Activated CD4-positive, alpha-beta T cell treated with anti-CD3 and anti-CD28 coated beads, Interleukin-2, Interleukin-6, amounts not matched to agents 100 ng/mL and 50 ng/mL, durations not matched to agents 16 hours and 8 hours (primary cell): Measurements from ENCODE around the gene ADGRA1.
"Not testable (repeated sequence)": the region's sequence is repeated elsewhere in the genome, so short reads cannot be mapped to it uniquely, and the experiment has no call there.

ENCODE experiments used
- DNase-seq: peaks from one replicate; pipeline ENCODE4 v3.0.0-alpha.2; 2020

ADGRA1 gene

DNA sequence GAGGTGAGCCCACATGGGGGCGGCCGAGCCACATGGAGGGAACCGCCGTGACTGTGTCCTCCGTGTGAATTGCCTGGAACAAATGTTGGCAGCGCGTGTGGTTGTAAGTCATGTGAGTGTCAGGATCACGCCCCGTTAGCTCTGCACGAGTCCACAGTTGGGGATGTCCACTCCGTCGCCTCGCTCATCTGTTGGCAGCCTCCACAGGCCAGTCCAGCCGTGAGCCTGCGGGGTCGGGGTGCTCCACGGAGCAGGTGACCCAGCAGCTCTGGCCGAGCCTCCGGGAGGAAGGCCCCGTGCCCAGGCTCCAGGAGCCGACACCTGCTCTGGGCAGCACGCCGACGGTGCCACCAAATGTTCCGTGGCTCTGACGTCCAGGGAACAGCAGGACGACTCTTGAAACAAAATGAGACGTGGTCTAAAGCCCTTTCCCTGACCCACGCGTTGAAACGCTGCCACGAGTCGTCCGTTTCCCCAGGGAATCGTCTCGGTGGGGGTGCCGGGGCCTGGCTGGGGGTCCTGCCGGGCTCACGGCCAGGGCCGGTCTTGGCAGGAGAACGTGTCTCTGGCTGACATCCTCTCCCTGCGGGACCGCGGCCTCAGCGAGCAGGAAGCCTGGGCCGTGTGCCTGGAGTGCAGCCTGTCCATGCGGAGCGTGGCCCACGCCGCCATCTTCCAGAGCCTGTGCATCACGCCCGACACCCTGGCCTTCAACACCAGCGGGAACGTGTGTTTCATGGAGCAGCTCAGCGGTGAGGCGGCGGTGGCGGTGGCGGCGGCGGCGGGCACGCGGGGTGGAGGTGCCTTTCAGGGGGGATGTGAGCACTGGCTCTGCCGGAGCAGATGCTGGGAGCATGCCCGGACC, 79.3 kb downstream of the ADGRA1 start:
- DNase-seq, result no peak

DNA sequence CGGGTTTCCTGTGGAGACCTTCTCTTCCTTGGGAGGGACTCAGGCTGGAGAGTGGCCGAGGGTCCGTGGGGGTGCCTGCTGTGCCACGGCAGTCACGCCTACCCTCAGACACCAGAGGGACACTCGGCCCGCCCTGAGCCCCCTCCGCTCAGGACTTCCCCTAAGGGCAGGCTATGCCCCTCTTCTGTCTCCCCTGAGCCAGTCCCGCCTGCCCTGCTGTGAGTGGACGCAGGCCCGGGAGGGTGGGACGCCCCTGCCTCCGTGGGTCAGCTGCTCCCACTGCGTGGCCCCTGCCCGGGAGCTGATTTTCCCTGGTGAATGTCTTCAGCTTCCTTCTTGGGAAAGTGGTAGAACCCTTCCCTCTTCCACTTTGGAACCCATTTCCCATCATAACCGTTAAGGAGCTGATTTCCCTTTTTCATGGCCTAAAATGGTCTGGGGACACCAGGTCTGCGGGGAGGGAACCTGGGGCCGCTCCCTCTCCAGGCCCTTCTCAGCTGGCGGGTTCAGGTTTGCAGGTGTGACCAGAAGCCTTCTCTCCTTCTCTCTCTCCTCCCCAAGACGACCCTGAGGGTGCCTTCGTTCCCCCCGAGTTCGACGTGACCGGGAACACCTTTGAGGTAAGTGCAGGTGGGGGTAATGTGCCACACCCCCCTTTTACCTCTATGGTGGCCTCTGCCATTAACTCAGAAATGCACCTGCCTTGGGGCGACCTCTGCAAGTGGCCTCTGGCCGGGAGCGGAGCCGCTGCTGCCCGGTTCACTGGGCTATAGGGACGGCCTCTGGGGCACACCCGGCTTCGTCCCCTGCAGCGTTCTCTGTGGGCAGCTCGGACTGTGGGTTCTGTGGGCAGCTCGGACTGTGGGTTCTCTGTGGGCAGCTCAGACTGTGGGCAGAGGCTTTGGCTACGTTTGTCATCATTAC, 80.2 kb downstream of the ADGRA1 start:
- DNase-seq, result no peak

DNA sequence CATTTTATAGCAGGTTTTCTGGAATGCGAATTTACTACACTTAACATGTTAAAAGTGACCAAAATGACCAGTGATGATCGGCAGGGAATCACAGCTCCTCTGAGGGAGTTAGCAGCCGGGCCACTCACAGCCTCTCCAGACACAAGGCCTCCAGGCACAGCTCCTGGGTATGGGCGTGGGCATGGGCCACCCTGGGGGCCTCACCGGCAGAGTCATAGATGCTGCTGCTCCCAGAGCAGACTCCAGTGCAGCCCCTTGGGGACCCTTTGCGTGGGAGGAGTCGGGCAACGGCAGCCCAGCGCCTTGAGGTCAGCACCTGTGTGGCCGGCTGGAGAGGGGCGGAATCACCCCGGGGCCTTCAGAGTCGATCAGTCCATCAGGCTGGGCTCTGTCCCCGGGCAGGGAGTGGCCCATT, 80.9 kb downstream of the ADGRA1 start:
- DNase-seq, result no peak

DNA sequence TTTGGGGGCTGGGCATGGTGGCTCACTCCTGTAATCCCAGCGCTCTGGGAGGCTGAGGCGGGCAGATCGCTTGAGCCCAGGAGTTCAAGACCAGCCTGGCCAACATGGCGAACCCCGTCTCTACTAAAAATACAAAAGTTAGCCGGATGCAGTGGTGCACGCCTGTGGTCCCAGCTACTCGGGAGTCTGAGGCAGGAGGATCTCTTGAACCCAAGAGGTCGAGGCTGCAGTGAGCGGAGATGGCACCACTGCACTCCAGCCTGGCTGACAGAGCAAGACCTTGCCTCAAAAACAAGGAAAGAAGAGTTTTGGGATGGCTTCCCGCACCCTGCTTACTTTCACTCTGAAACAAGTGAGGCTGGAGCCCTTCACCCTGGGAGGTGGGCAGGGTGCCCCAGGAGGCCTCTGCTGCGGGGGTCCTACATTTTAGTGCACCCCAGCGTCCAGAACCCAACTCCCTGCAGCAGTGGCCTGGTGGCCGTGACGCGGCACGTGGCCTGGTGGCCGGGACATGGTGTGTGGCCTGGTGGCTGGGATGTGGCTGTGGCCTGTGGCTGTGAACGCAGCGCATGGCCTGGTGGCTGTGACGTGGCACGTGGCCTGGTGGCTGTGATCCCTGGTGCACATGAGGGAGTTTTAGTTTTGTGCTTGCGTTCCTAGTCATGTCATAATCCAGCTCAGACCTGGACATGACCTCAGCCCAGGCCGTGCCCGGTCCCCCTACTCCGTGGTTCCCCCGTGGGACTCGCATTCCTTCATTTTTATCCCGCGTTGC, 81.6 kb downstream of the ADGRA1 start:
- no peak for DNase-seq

DNA sequence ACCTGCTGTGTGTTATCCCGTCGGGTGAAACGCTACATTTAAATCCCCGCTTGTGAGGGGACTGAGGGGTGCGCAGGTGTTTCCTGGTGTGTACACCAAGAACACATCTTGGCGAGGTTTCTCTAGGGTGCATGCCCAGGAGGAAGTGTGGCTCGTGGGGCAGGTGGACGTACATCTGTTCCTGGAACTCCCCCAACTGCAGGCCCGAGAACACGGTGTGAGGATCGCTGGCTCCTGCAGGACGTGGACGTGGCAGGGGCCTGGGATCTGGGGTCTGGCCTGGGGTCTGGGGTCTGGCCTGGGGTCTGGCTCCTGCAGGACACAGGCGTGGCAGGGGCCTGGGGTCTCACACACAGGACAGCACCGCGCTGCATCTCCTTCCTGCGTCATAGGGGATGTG, 82.4 kb downstream of the ADGRA1 start:
- no peak for DNase-seq

DNA sequence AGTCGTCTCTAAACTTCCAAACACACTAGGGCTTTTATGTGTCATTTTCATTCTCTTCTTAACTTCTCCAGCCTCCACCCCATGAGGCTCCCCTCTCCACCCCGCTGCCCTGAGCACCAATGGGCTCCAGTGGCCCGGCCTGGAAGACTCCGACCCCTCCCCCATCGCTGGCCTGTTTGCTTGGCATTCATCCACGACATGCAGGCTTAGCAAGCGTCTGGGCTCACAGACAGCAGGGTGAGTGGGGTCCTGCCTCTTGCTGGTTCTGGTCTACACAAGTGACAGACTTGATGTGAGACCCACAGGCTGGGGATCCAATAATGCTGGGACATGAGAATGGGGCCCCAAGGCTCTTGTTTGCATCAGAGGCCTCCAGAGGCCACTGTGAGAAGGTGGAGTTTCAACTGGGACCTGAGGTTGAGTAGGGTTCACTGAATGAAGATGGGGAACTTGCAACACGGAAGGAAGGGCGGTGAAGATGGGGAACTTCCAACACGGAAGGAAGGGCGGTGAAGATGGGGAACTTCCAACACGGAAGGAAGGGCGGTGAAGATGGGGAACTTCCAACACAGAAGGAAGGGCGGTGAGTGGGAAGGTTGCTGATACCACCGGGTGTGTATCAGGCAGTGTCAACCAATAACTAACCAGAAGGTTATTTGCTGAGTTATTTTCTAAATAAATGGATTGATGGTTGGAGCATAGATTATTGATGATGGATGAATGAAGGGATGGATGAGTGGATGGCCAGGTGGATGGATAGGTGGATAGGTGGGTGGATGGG, 86.3 kb downstream of the ADGRA1 start:
- DNase-seq, result no peak

DNA sequence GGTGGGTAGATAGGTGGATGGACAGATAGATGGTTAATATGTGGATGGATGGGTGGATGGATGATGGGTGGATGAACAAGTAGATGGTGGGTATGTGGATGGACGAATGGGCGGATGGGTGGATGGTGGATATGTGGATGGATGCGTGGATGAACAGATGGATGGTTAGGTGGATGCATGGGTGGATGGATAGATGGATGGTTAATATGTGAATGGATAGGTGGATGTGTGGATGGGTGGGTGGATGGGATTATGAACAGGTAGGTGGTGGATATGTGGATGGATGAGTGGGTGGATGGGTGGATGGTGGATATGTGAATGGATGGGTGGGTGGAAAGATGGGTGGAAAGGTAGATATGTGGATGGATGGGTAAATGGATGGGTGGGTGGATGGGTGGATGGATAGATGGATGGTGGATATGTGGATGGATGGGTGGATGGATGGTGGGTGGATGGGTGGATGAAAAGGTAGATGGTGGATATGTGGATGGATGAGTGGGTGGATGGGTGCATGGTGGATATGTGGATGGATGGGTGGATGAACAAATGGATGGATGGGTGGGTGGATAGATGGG, 87.1 kb downstream of the ADGRA1 start:
- DNase-seq, result no peak

DNA sequence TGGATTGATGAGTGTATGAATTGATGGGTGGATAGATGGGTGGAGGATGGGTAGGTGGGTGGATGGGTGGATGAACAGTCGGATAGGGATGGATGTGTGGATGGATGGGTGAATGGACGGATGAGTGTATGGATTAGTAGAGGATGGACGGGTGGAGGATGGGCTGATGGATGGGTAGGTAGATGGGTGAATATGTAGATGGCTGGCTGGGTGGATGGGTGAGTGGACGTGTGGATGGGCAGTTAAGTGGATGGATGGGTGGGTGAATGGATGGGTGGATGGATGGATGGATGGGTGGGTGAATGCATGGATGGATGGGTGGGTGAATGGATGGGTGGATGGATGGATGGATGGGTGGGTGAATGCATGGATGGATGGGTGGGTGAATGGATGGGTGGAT, 87.9 kb downstream of the ADGRA1 start:
- DNase-seq, result not testable (repeated sequence)

DNA sequence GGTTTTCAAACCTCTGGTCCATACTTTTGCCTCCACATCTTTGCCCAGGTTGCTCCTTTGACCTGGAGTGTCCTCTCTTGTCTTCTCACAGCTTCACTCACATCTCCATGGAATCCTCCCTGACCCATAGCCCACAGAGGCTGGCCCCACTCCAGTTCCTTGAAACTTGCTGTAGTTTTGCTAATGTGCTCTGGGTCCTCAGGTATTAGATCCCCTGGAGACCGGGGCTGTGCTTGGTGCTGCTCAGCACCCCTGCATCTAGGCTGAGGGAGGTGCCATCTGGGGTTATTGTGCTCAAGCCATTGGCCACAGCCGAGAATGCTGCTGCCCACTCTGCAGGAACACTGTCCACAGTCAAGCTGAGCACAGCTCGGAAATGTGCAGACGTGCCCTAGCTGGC, 88.8 kb downstream of the ADGRA1 start:
- DNase-seq, result no peak

DNA sequence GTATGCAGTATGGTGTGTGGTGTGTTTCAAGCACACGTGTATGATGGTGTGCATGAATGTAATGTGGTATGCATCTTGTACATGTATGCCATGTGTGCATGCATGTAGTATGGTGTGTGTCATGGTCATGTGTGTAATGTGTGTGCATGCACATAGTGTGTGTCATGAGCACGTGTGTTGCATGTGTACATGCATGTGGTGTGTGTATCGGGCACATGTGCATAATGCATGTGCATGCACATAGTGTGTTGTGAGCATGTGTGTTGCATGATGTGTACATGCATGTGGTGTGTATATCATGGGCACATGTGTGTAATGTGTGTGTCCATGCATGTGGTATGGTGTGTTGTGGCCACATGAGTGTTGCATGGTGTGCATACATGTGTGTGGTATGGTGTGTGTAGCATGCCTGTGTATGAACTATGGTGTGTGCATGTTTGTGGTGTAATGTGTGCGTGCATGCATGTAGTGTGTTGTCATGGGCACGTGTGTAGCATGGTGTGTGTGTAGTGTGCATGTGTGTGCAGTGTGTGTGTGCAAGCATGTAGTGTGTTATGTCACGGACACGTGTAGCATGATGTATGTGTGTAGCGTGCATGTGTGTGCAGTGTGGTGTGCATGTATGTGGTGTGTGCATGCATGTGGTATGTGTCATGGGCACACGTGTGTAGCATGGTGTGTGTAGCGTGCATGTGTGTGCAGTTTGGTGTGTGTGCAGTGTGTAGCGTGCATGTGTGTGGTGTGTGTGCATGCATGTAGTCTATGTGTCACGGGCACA, 89.8 kb downstream of the ADGRA1 start:
- DNase-seq, result no peak

DNA sequence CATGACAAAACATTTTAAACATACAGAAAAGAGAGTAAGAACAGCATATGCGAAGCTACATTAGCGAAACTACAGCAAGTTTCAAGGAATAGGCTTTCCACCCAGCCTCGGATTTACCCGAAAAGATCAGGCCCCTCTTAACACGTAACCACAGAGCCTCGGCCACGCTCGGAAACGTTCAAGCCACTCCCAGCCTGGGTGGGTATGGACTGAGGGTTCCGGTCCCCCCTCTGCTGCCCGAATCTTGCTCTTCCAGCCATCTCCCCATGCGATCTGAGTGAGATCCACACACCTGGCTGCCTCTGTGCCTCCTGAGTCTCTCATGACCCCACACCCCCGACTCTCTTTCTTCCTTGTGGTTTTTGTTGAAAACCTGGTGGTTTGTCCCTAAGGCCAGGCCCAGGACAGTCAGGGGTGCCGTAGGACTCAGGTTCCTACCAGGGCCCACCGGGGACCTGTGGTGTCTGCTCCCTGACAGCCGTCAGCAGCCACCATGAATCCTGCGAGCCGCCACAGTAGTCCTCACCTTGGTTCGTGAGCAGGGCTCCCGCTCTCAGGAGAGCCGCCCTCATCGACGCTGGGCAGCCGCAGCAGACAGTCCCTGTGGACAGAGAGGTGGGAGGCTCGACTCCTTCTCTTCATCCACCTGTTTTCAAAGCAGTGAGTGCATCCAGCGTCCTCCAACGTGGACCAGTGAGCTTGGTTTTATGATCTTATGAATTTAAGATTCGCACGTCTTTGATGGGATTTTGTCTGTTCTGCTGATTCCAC, 90.8 kb downstream of the ADGRA1 start:
- DNase-seq, result no peak

DNA sequence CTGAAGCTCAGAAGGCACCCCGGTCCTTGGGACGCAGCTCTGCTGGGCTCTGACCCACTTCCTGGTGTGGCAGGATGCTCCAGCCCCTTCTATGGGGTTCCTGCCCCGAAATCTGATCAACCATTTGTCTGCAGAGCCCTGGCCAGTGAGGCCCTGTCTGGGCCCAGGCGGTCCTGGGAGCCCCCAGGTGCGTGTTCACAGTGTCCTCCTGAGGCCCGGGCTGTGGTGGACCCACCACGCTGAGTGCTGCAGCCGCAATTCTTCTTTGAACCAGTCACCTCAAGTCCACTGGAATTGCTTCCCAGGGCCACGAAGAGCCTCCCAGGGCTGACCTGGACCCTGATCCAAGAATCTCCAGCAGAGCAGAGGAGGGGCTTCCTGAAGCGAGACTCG, 91.4 kb downstream of the ADGRA1 start:
- no peak for DNase-seq

DNA sequence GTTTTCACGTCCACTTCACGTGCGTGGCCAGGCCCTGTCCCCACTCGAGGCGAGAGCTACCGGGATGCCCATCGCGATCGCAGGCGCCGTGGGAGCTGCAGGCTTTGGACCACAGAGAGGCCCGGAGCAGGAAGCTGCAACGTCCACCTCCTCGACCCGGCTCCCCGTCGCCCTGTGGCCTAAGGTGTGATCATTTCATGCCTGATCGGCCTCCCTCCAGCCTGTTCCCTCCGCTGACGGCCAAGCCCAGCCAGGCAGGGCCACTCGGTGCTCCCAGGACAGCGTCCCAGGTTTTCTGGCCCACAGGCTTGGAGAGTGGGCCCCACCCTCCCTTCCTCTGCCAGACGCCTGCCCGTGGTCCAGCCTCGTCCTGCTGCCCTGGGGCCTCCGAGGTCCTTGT, 91.9 kb downstream of the ADGRA1 start:
- DNase-seq, result no peak

DNA sequence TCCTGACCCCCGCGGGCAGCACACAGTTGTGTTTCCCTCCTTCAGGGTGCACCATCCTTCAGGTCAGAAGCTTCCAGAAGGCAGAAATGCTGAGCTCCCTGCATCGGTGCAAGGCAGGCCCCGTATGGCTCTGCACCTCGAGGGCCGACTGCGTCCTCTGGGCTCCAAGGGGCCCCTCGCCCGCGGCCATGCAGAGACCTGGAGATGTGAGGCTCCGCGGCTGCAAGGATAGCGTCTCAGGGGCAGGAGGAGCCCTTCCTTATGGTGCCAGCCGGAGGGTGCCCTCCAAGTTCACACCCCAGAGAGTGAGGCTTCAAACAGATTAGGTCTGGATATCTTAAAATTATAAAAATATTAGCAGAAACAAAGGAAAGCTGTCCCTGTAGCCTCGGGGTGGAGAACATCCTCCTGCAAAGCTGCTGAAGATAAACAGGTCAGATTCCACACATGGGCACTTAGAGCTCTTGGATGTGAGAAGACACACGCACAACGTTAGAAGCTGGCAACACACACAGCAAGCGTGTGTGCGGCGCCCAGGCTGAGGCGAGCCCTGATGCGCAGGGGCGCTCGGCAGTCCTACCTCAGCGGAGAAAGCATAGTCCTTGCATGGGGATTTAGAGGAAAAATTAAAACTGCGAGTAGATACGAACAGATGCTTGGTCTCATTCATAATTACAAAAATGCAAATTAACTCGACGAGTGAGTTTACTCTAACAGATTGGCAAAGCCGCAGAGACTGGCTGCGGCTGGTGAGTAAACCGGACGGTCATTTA, 92.7 kb downstream of the ADGRA1 start:
- no peak for DNase-seq

DNA sequence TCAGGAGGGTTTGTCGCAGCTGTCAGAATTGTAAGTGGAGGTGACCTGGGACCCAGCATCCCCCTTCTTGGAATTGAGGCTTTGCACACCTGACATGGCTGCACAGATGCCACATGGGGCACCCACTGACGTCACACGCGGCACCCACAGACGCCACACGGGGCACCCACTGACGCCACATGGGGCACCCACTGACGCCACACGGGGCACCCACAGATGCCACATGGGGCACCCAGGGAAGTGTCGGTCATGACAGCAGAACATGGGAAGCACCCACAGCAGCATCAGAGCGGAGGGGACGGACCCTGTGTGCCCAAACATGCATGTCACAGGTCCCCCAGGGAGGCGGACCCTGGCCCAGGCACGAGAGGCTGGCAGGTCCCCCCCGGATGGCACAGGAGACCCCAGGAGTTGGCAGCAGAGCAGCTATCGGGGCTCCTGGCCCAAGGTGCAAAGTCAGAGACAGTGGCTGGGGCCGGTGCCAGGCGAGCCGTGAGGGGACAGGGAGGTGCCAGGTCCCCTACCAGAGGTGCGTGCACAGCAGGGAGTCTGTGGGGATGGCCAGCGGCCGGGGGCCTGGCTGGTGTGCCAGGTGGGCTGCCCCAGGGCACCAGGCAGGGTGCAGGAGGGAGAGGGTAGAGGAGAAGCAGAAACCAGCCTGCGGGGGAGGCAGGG, 93.4 kb downstream of the ADGRA1 start:
- no peak for DNase-seq
